RWPE2 (cell line): ENCODE measurements around the gene PLCL1.

Experiments used
- ATAC-seq: fragments of 200-7000 bp; cut with Tn5 transposase; 3 replicates; pipeline ENCODE4 v1.9.1; 2021; ENCODE audit warnings: low read depth
- DNase-seq: peaks from one replicate; pipeline ENCODE4 v3.0.0-alpha.2; 2020; ENCODE audit warnings: low spot score
- H3K27ac ChIP-seq: fragments of 450-650 bp; 2 replicates; pipeline ENCODE4 v1.5.1; 2017; ENCODE audit warnings: mild to moderate bottlenecking; ENCODE audit not compliant: poor library complexity, severe bottlenecking
- H3K27me3 ChIP-seq: fragments of 250-450 bp; sonication (Bioruptor Pico); 2 replicates; pipeline ENCODE4 v1.5.1; 2021; ENCODE audit warnings: mild to moderate bottlenecking, moderate library complexity; ENCODE audit not compliant: insufficient read depth, poor library complexity, severe bottlenecking
- H3K36me3 ChIP-seq: fragments of 250-450 bp; sonication (Bioruptor Pico); 2 replicates; pipeline ENCODE4 v1.5.1; 2020; ENCODE audit warnings: low read depth, mild to moderate bottlenecking, moderate library complexity
- H3K4me1 ChIP-seq: fragments of 250-450 bp; sonication (Bioruptor Pico); 2 replicates; pipeline ENCODE4 v1.5.1; 2021; ENCODE audit warnings: mild to moderate bottlenecking, moderate library complexity; ENCODE audit not compliant: insufficient read depth, poor library complexity, severe bottlenecking
- H3K4me3 ChIP-seq: fragments of 250-450 bp; sonication (Bioruptor Pico); 2 replicates; pipeline ENCODE4 v1.5.1; 2021; ENCODE audit warnings: mild to moderate bottlenecking, moderate library complexity; ENCODE audit not compliant: severe bottlenecking
- H3K9me3 ChIP-seq: fragments of 250-450 bp; sonication (Bioruptor Pico); 2 replicates; pipeline ENCODE4 v1.5.1; 2021; ENCODE audit warnings: mild to moderate bottlenecking, moderate library complexity; ENCODE audit not compliant: severe bottlenecking
- CTCF ChIP-seq: fragments of 450-650 bp; IDR thresholded peaks from one replicate; pipeline ENCODE4 v1.5.1; 2017; ENCODE audit warnings: mild to moderate bottlenecking, moderate library complexity; ENCODE audit not compliant: poor library complexity, severe bottlenecking

PLCL1 gene

GRCh38 chr2:198063242-198063641 lies 258.8 kb downstream of the PLCL1 start:
- peaks cover 9% of the 10 kb centered on the region for H3K27me3 ChIP-seq
- H3K4me3 ChIP-seq: no peak overlapping the region
- H3K27ac ChIP-seq: no peak overlapping the region
- ATAC-seq: no peak
- TF ChIP-seq CTCF: no peak
- peaks cover 4% of the 10 kb centered on the region for H3K9me3 ChIP-seq
- H3K36me3 ChIP-seq: no peaks in the 10 kb centered on the region
- DNase-seq: no peak
- H3K4me1 ChIP-seq: no peaks in the 10 kb centered on the region

- ATAC-seq: no peak
- no peak for TF ChIP-seq CTCF
- H3K36me3 ChIP-seq: no peaks in the 10 kb centered on the region
These were observed 260.9 kb downstream of the PLCL1 start for GRCh38 chr2:198065322-198065721.

GRCh38 chr2:198066597-198066996 lies 262.2 kb downstream of the PLCL1 start:
- Histone ChIP-seq H3K36me3 (no peaks in the 10 kb centered on the region), H3K9me3 (peaks cover 4% of the 10 kb centered on the region), H3K27me3 (peaks cover 6% of the 10 kb centered on the region), H3K4me3 (no peak overlapping the region), H3K27ac (no peak overlapping the region), H3K4me1 (no peaks in the 10 kb centered on the region)
- ATAC-seq (no peak), DNase-seq (no peak)
- no peak for TF ChIP-seq CTCF

More at GRCh38 chr2:198065322-198065721, 260.9 kb downstream of the PLCL1 start:
- no peak for DNase-seq
- H3K9me3 ChIP-seq: peaks cover 4% of the 10 kb centered on the region
- H3K27ac ChIP-seq: no peak overlapping the region
- peaks cover 6% of the 10 kb centered on the region for H3K27me3 ChIP-seq
- no peak overlapping the region for H3K4me3 ChIP-seq
- no peaks in the 10 kb centered on the region for H3K4me1 ChIP-seq

GRCh38 chr2:198072655-198073054 lies 268.3 kb downstream of the PLCL1 start:
- Histone ChIP-seq H3K36me3 (no peaks in the 10 kb centered on the region), H3K4me1 (no peaks in the 10 kb centered on the region), H3K4me3 (no peak overlapping the region), H3K27ac (no peak overlapping the region), H3K9me3 (no peaks in the 10 kb centered on the region), H3K27me3 (no peaks in the 10 kb centered on the region)
- TF ChIP-seq CTCF: no peak
- DNase-seq (no peak), ATAC-seq (no peak)

- ATAC-seq (no peak), DNase-seq (no peak)
- Histone ChIP-seq H3K36me3 (no peaks in the 10 kb centered on the region), H3K4me3 (no peak overlapping the region), H3K4me1 (no peaks in the 10 kb centered on the region), H3K9me3 (no peaks in the 10 kb centered on the region), H3K27me3 (no peaks in the 10 kb centered on the region), H3K27ac (no peak overlapping the region)
- TF ChIP-seq CTCF: no peak
These were observed 268.9 kb downstream of the PLCL1 start for GRCh38 chr2:198073253-198073652.
